RCC 7860 (cell line): ENCODE measurements around the gene RARRES1.

Experiments used
- DNase-seq: peaks from one replicate; pipeline ENCODE4 v3.0.0-alpha.2; 2015; ENCODE audit warnings: low spot score
- FAIRE-seq: peaks from 2 replicates; lab custom pipeline; 2012; peaks lifted over from hg19 to GRCh38; lab: Jason Lieb, UNC

RARRES1 gene

GRCh38 chr3:158731938-158732855 lies at the start of gene RARRES1:
Gene RARRES1 (minus strand): TSS chr3:158732457. CDS start chr3:158732415, 42 bp downstream.
- FAIRE-seq, result no peak
- DNase-seq, result no peak

GRCh38 chr3:158781849-158782248 lies 49.6 kb upstream of the RARRES1 start:
- DNase-seq, result no peak
- no peak for FAIRE-seq

GRCh38 chr3:158781191-158781590 lies 48.9 kb upstream of the RARRES1 start:
- DNase-seq (no peak), FAIRE-seq (no peak)

GRCh38 chr3:158780766-158781165 lies 48.5 kb upstream of the RARRES1 start:
- no peak for FAIRE-seq
- no peak for DNase-seq

GRCh38 chr3:158777161-158777873 lies 45.1 kb upstream of the RARRES1 start:
- no peak for FAIRE-seq
- no peak for DNase-seq

- FAIRE-seq (no peak), DNase-seq (no peak)
These were observed 44.3 kb upstream of the RARRES1 start for GRCh38 chr3:158776531-158776930.

- DNase-seq (no peak), FAIRE-seq (no peak)
These were observed 43.5 kb upstream of the RARRES1 start for GRCh38 chr3:158775426-158776410.

- DNase-seq (no peak), FAIRE-seq (no peak)
These were observed 42.7 kb upstream of the RARRES1 start for GRCh38 chr3:158774965-158775364.

- FAIRE-seq, result no peak
These were observed 41.9 kb upstream of the RARRES1 start for GRCh38 chr3:158773845-158774830.

GRCh38 chr3:158773166-158773565 lies 40.9 kb upstream of the RARRES1 start:
- FAIRE-seq (no peak), DNase-seq (no peak)

More at GRCh38 chr3:158773845-158774830, 41.9 kb upstream of the RARRES1 start:
- DNase-seq, result no peak

- FAIRE-seq, result no peak
- DNase-seq, result no peak
These were observed 39.7 kb upstream of the RARRES1 start for GRCh38 chr3:158771982-158772381.

GRCh38 chr3:158771577-158771976 lies 39.3 kb upstream of the RARRES1 start:
- no peak for DNase-seq
- no peak for FAIRE-seq

- FAIRE-seq (no peak), DNase-seq (no peak)
These were observed 38.6 kb upstream of the RARRES1 start for GRCh38 chr3:158770741-158771350.

- FAIRE-seq (no peak), DNase-seq (peak; percentile 11)
These were observed 37.9 kb upstream of the RARRES1 start for GRCh38 chr3:158769952-158770740.

- DNase-seq (no peak), FAIRE-seq (no peak)
These were observed 37.3 kb upstream of the RARRES1 start for GRCh38 chr3:158769549-158769948.

- DNase-seq, result peak; percentile 48
- peak; percentile 44 for FAIRE-seq
These were observed 36.8 kb upstream of the RARRES1 start for GRCh38 chr3:158768881-158769543.

- FAIRE-seq (no peak), DNase-seq (no peak)
These were observed 36.1 kb upstream of the RARRES1 start for GRCh38 chr3:158768361-158768787.

- FAIRE-seq, result no peak
- DNase-seq, result no peak
These were observed 34.1 kb upstream of the RARRES1 start for GRCh38 chr3:158766364-158766763.
